ENCODE results near the gene NTNG1. TPM values are rescaled to one million over a fixed set of nuclear protein-coding genes. Genes with fewer than 3 reads are reported as not detected.
"Not testable (repeated sequence)": the region's sequence is repeated elsewhere in the genome, so short reads cannot be mapped to it uniquely, and the experiment has no call there.

The NTNG1 gene
- total and polyA plus RNA-seq, 5 donors: 0.05 to 0.41 (median 0.37) TPM; not detected in 2

DNA sequence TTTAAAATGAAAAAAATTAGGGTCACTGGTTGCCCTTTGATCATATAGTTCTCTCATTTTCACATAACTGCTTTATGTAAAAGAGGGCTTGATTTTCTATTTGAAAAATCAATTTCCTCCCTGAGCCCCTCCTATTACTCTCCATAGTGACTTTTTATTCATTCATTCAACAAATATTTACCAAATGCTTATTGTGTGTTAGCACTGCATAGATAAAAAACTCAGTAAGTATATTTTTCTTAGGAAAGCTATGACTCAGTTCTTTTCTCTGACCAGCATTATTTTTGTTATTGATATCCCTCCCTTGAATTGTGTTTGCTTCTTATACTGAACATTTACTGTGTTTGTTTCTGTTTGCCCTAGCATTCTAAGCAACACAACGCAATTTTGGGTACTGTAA lies 59.8 kb downstream of the NTNG1 start:
- H3K4me3 ChIP-seq (ENCODE audit: low read length): no peak overlapping the region
- 85% methylated on average over 1 of the region's 1 CpG for WGBS
- intact Hi-C loops (cut with DNase I): no loop called here
- no peaks in the 10 kb centered on the region for H3K27me3 ChIP-seq (ENCODE audit: control insufficient read depth, insufficient read depth)
- no peak for DNase-seq
- H3K9me3 ChIP-seq (ENCODE audit: control insufficient read depth, low read length): no peaks in the 10 kb centered on the region
- no peaks in the 10 kb centered on the region for H3K4me1 ChIP-seq (ENCODE audit: control insufficient read depth, insufficient read depth, low read length)
- no peak overlapping the region for H3K27ac ChIP-seq (ENCODE audit: low read length)
- no peak for ATAC-seq

- intact Hi-C loops (cut with DNase I): no loop called here
- WGBS: 89% methylated on average over 1 of the region's 1 CpG
- no peak for ATAC-seq
Measured at GRCh38 chr1:107202007-107202406, 61.2 kb downstream of the NTNG1 start.

GRCh38 chr1:107213225-107213624 lies 72.4 kb downstream of the NTNG1 start:
- 85% methylated on average over 7 of the region's 7 CpGs for WGBS
- ATAC-seq: no peak

More at GRCh38 chr1:107202007-107202406, 61.2 kb downstream of the NTNG1 start:
- no peak for DNase-seq
- H3K4me1 ChIP-seq (ENCODE audit: control insufficient read depth, insufficient read depth, low read length): no peaks in the 10 kb centered on the region
- no peak overlapping the region for H3K4me3 ChIP-seq (ENCODE audit: low read length)
- H3K9me3 ChIP-seq (ENCODE audit: control insufficient read depth, low read length): no peaks in the 10 kb centered on the region
- H3K27ac ChIP-seq (ENCODE audit: low read length): no peak overlapping the region
- no peaks in the 10 kb centered on the region for H3K27me3 ChIP-seq (ENCODE audit: control insufficient read depth, insufficient read depth)

GRCh38 chr1:107220036-107220435 lies 79.2 kb downstream of the NTNG1 start:
- no peaks in the 10 kb centered on the region for H3K9me3 ChIP-seq (ENCODE audit: control insufficient read depth, low read length)
- DNase-seq: no peak
- ATAC-seq: no peak
- no peak overlapping the region for H3K4me3 ChIP-seq (ENCODE audit: low read length)
- WGBS: 83% methylated on average over 1 of the region's 1 CpG
- intact Hi-C loops (cut with DNase I): no loop called here
- no peaks in the 10 kb centered on the region for H3K27me3 ChIP-seq (ENCODE audit: control insufficient read depth, insufficient read depth)
- H3K27ac ChIP-seq (ENCODE audit: low read length): no peak overlapping the region
- no peaks in the 10 kb centered on the region for H3K4me1 ChIP-seq (ENCODE audit: control insufficient read depth, insufficient read depth, low read length)

More at GRCh38 chr1:107213225-107213624, 72.4 kb downstream of the NTNG1 start:
- H3K4me3 ChIP-seq (ENCODE audit: low read length): no peak overlapping the region
- no peaks in the 10 kb centered on the region for H3K27me3 ChIP-seq (ENCODE audit: control insufficient read depth, insufficient read depth)
- H3K9me3 ChIP-seq (ENCODE audit: control insufficient read depth, low read length): no peaks in the 10 kb centered on the region
- no peak for DNase-seq
- no peak overlapping the region for H3K27ac ChIP-seq (ENCODE audit: low read length)
- no peaks in the 10 kb centered on the region for H3K4me1 ChIP-seq (ENCODE audit: control insufficient read depth, insufficient read depth, low read length)
- intact Hi-C loops (cut with DNase I): no loop called here

DNA sequence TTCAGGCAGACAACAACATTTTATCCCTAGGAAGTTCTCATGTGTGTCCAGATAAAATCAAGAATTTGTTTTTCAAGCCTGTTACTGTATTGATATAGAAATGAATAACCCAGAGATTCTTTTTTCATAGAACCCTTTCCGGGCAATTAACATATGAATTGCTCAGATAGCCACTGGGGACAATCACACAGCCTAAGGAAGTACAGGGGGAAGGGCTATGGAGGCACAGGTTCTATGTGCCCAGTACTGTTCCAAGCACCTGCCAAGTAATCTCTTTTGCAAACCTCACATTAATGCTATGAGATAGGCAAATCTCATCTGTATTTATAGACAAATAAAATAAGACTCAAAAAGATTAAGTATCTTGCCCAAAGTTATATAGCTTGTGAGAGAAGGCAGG lies 84.9 kb downstream of the NTNG1 start:
- no peak for DNase-seq
- H3K4me3 ChIP-seq (ENCODE audit: low read length): no peak overlapping the region
- ATAC-seq: no peak
- no peaks in the 10 kb centered on the region for H3K4me1 ChIP-seq (ENCODE audit: control insufficient read depth, insufficient read depth, low read length)
- H3K27me3 ChIP-seq (ENCODE audit: control insufficient read depth, insufficient read depth): no peaks in the 10 kb centered on the region
- H3K27ac ChIP-seq (ENCODE audit: low read length): no peak overlapping the region
- WGBS: 83% methylated on average over 1 of the region's 1 CpG
- intact Hi-C loops (cut with DNase I): no loop called here
- H3K9me3 ChIP-seq (ENCODE audit: control insufficient read depth, low read length): no peaks in the 10 kb centered on the region

GRCh38 chr1:107228704-107229371 lies 88.0 kb downstream of the NTNG1 start:
- Histone ChIP-seq H3K4me3 (ENCODE audit: low read length) (no peak overlapping the region), H3K27ac (ENCODE audit: low read length) (no peak overlapping the region), H3K9me3 (ENCODE audit: control insufficient read depth, low read length) (no peaks in the 10 kb centered on the region), H3K4me1 (ENCODE audit: control insufficient read depth, insufficient read depth, low read length) (no peaks in the 10 kb centered on the region), H3K27me3 (ENCODE audit: control insufficient read depth, insufficient read depth) (no peaks in the 10 kb centered on the region)
- intact Hi-C loops (cut with DNase I): no loop called here
- ATAC-seq: no peak
- no peak for DNase-seq
- WGBS: 73% methylated on average over 4 of the region's 4 CpGs

GRCh38 chr1:107229711-107230110 lies 88.9 kb downstream of the NTNG1 start:
- no peaks in the 10 kb centered on the region for H3K4me1 ChIP-seq (ENCODE audit: control insufficient read depth, insufficient read depth, low read length)
- DNase-seq (no peak), ATAC-seq (no peak)
- H3K27me3 ChIP-seq (ENCODE audit: control insufficient read depth, insufficient read depth): no peaks in the 10 kb centered on the region
- no peak overlapping the region for H3K27ac ChIP-seq (ENCODE audit: low read length)
- H3K9me3 ChIP-seq (ENCODE audit: control insufficient read depth, low read length): no peaks in the 10 kb centered on the region
- intact Hi-C loops (cut with DNase I): no loop called here
- 43% methylated on average over 2 of the region's 2 CpGs for WGBS
- H3K4me3 ChIP-seq (ENCODE audit: low read length): no peak overlapping the region

GRCh38 chr1:107230121-107230520 lies 89.3 kb downstream of the NTNG1 start:
- 88% methylated on average over 2 of the region's 2 CpGs for WGBS
- DNase-seq (no peak), ATAC-seq (no peak)
- no peak overlapping the region for H3K27ac ChIP-seq (ENCODE audit: low read length)
- H3K9me3 ChIP-seq (ENCODE audit: control insufficient read depth, low read length): no peaks in the 10 kb centered on the region
- intact Hi-C loops (cut with DNase I): no loop called here
- H3K4me3 ChIP-seq (ENCODE audit: low read length): no peak overlapping the region
- no peaks in the 10 kb centered on the region for H3K27me3 ChIP-seq (ENCODE audit: control insufficient read depth, insufficient read depth)
- no peaks in the 10 kb centered on the region for H3K4me1 ChIP-seq (ENCODE audit: control insufficient read depth, insufficient read depth, low read length)

DNA sequence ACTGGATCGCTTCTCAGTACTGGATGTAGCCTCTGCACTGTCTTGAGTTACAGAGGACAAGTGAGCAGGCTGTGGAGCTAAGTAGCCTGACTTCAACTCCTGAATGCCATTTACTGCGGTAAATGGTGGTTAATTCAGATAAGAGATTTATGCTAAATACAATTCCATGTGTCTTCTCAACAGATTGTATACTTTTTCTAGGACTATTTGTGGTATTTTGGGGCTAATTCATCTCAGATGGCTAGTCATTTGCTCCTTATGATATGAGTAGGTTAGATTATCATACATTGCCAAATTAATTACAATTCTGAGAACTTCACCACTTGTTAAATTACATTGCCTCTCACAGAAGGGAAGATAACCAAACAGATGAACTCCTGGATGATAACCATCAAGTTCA lies 90.5 kb downstream of the NTNG1 start:
- no peaks in the 10 kb centered on the region for H3K4me1 ChIP-seq (ENCODE audit: control insufficient read depth, insufficient read depth, low read length)
- WGBS: 73% methylated on average over 2 of the region's 2 CpGs
- no peaks in the 10 kb centered on the region for H3K9me3 ChIP-seq (ENCODE audit: control insufficient read depth, low read length)
- no peak overlapping the region for H3K27ac ChIP-seq (ENCODE audit: low read length)
- DNase-seq (no peak), ATAC-seq (no peak)
- intact Hi-C loops (cut with DNase I): no loop called here
- no peak overlapping the region for H3K4me3 ChIP-seq (ENCODE audit: low read length)
- no peaks in the 10 kb centered on the region for H3K27me3 ChIP-seq (ENCODE audit: control insufficient read depth, insufficient read depth)

GRCh38 chr1:107232426-107232825 lies 91.6 kb downstream of the NTNG1 start:
- no peaks in the 10 kb centered on the region for H3K4me1 ChIP-seq (ENCODE audit: control insufficient read depth, insufficient read depth, low read length)
- 83% methylated on average over 2 of the region's 2 CpGs for WGBS
- no peak overlapping the region for H3K4me3 ChIP-seq (ENCODE audit: low read length)
- ATAC-seq (no peak), DNase-seq (no peak)
- no peaks in the 10 kb centered on the region for H3K27me3 ChIP-seq (ENCODE audit: control insufficient read depth, insufficient read depth)
- H3K9me3 ChIP-seq (ENCODE audit: control insufficient read depth, low read length): no peaks in the 10 kb centered on the region
- intact Hi-C loops (cut with DNase I): no loop called here
- no peak overlapping the region for H3K27ac ChIP-seq (ENCODE audit: low read length)

DNA sequence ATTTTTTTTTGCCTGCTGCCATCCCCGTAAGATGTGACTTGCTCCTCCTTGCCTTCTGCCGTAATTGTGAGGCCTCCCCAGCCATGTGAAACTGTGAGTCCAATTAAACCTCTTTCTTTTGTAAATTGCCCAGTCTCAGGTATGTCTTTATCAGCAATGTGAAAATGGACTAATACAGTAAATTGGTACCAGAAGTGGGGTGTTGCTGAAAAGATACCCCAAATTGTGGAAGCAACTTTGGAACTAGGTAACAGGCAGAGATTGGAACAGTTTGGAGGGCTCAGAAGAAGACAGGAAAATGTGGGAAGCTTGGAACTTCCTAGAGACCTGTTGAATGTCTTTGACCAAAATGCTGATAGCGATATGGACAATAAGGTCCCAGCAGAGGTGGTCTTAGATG lies 95.9 kb downstream of the NTNG1 start:
- intact Hi-C loops (cut with DNase I); ATAC-seq; H3K9me3 ChIP-seq (ENCODE audit: control insufficient read depth, low read length); H3K27me3 ChIP-seq (ENCODE audit: control insufficient read depth, insufficient read depth); H3K27ac ChIP-seq (ENCODE audit: low read length); DNase-seq; H3K4me1 ChIP-seq (ENCODE audit: control insufficient read depth, insufficient read depth, low read length); H3K4me3 ChIP-seq (ENCODE audit: low read length): not testable (repeated sequence)
- WGBS: 92% methylated on average over 3 of the region's 3 CpGs

GRCh38 chr1:107243461-107243860 lies 102.6 kb downstream of the NTNG1 start:
- Histone ChIP-seq H3K27ac (ENCODE audit: low read length) (no peak overlapping the region), H3K4me1 (ENCODE audit: control insufficient read depth, insufficient read depth, low read length) (no peaks in the 10 kb centered on the region), H3K9me3 (ENCODE audit: control insufficient read depth, low read length) (no peaks in the 10 kb centered on the region), H3K27me3 (ENCODE audit: control insufficient read depth, insufficient read depth) (no peaks in the 10 kb centered on the region), H3K4me3 (ENCODE audit: low read length) (no peak overlapping the region)
- no peak for DNase-seq
- intact Hi-C loops (cut with DNase I): no loop called here
- ATAC-seq: no peak
- 84% methylated on average over 7 of the region's 7 CpGs for WGBS
